C4-2B (cell line): Measurements from ENCODE around the gene CCDC69.

Experiments used
- CTCF ChIP-seq: fragments of 450-650 bp; conservative IDR thresholded peaks from 2 replicates; pipeline ENCODE4 v1.5.1; 2017; ENCODE audit warnings: mild to moderate bottlenecking
- ZFX ChIP-seq: fragments of 450-650 bp; IDR thresholded peaks from 2 replicates; pipeline ENCODE4 v1.6.1; 2017

GRCh38 chr5:151224372-151224771, 480 bp upstream of the CCDC69 start:
- no peak; the same call in 1 of the 2 replicates for TF ChIP-seq CTCF
- TF ChIP-seq ZFX, result no peak
